ENCODE measurements around the gene WDTC1. TPM values are rescaled to one million over a fixed set of nuclear protein-coding genes. Genes with fewer than 3 reads are reported as not detected.

WDTC1 gene
- total and polyA plus RNA-seq, 2 of the 8 experiments (the other 6 are each of a cell fraction or from before 2014, with no cell fraction given): 7.5 to 18.7 TPM

- CTCF ChIA-PET (ENCODE audit: partially characterized antibody): interaction anchor here (0.6 to 2.6 kb wide), 4 partner anchors 11 to 648 kb away, joined by 3 to 8 read pairs (median 4); no protein-coding TSS in a partner anchor
- Histone ChIP-seq H3K27ac (ENCODE audit: low read depth, low read length) (no peak overlapping the region), H4K20me1 (replicated peaks in 1 of 2; ENCODE audit: control insufficient read depth in 1 of 2, insufficient read depth in 2 of 2, low read length in 2 of 2) (no peaks in the 10 kb centered on the region), H3K4me1 (replicated peaks in 1 of 4; ENCODE audit: control insufficient read depth in 3 of 4, insufficient read depth in 4 of 4, low read length in 3 of 4) (no peaks in the 10 kb centered on the region), H3K18ac (ENCODE audit: extremely low read depth, low read length) (no peak overlapping the region), H4K5ac (ENCODE audit: insufficient read length, low read depth, low read length) (no peak overlapping the region), H3K9ac (replicated peaks in 1 of 4; ENCODE audit: extremely low read depth in 1 of 4, low read depth in 3 of 4, low read length in 3 of 4) (no peak overlapping the region), H3K4ac (replicated peaks; ENCODE audit: insufficient read length, low read depth, low read length) (no peak overlapping the region), H3K23me2 (ENCODE audit: low read depth, low read length) (no peaks in the 10 kb centered on the region), H3K79me1 (ENCODE audit: low read depth, low read length) (no peaks in the 10 kb centered on the region), H3K56ac (replicated peaks; ENCODE audit: insufficient read length, low read depth, low read length) (no peak overlapping the region), H2BK15ac (ENCODE audit: low read length) (no peak overlapping the region), H3K79me2 (ENCODE audit: control insufficient read depth in 1 of 2, insufficient read depth in 2 of 2, low read length in 2 of 2) (no peaks in the 10 kb centered on the region), H3K4me2 (ENCODE audit: insufficient read depth in 1 of 2, low read depth in 2 of 2, low read length in 2 of 2) (no peak overlapping the region), H3K4me3 (ENCODE audit: extremely low read depth in 1 of 4, insufficient read depth in 2 of 4, low read depth in 3 of 4, low read length in 4 of 4) (no peak overlapping the region), H3K27me3 (replicated peaks in 1 of 4; ENCODE audit: control insufficient read depth in 3 of 4, extremely low read depth in 1 of 4, insufficient read depth in 3 of 4, low read length in 3 of 4) (no peaks in the 10 kb centered on the region), H2BK20ac (ENCODE audit: low read length) (no peak overlapping the region), H4K8ac (ENCODE audit: extremely low read depth, insufficient read depth, low read length) (peak overlapping the region; percentile 25; the same call in 1 of the 2 replicates), H2BK12ac (ENCODE audit: low read depth, low read length) (no peak overlapping the region), H4K91ac (replicated peaks; ENCODE audit: insufficient read length, low read length) (no peak overlapping the region), H2BK120ac (replicated peaks; ENCODE audit: low read depth, low read length) (no peak overlapping the region), H2BK5ac (ENCODE audit: low read depth, low read length) (no peak overlapping the region), H3K14ac (ENCODE audit: insufficient read length) (no peak overlapping the region), H3K23ac (ENCODE audit: insufficient read length) (no peak overlapping the region), H3K36me3 (ENCODE audit: control insufficient read depth in 2 of 4, insufficient read depth in 4 of 4, low read length in 3 of 4) (no peaks in the 10 kb centered on the region), H2AFZ (ENCODE audit: low read length) (no peak overlapping the region), H3K9me3 (ENCODE audit: insufficient read depth in 2 of 2, low read depth in 1 of 2, low read length in 1 of 2) (no peaks in the 10 kb centered on the region), H2AK5ac (ENCODE audit: low read depth, low read length) (no peak overlapping the region)
- WGBS, 2 experiments (ENCODE audit: extremely low coverage in 1 of 2, insufficient coverage in 1 of 2, insufficient read length in 1 of 2, insufficient replicate concordance in 2 of 2, low coverage in 1 of 2, low lambda C conversion rate in 2 of 2, missing lambda C conversion rate in 1 of 2): 86% methylated on average over 8 of the region's 8 CpGs; no CpG with 5 or more reads in 1 of the 2 experiments
- DNase-seq (ENCODE audit: low read depth in 1 of 2, low spot score in 2 of 2): no peak
- POLR2A ChIA-PET (ENCODE audit: partially characterized antibody): interaction anchor here (0.9 kb wide), 1 partner anchor 66 kb away, joined by 3 read pairs; no protein-coding TSS in a partner anchor
- no peak for FAIRE-seq
- TF ChIP-seq JUN (IDR thresholded peaks at IDR 0.05; ENCODE audit: low read depth, low read length) (no peak), MAX (IDR thresholded peaks at IDR 0.05) (no peak), SP4 (IDR thresholded peaks at IDR 0.05; ENCODE audit: low read length) (no peak), YY1 (IDR thresholded peaks at IDR 0.05; ENCODE audit: low read depth, low read length) (no peak), GTF2F1 (IDR thresholded peaks at IDR 0.05; ENCODE audit: borderline replicate concordance, low read depth, low read length) (no peak), TAF7 (optimal IDR thresholded peaks at IDR 0.05; ENCODE audit: borderline replicate concordance, low read depth, low read length) (no peak), SP2 (IDR thresholded peaks at IDR 0.05; ENCODE audit: low read length) (no peak), CHD1 (IDR thresholded peaks at IDR 0.05; ENCODE audit: low read depth, low read length) (no peak), RAD21 (IDR thresholded peaks at IDR 0.05 in 1 of 2, conservative IDR thresholded peaks at IDR 0.05 in 1 of 2; ENCODE audit: low read depth in 2 of 2, low read length in 2 of 2) (no peak), ATF2 (IDR thresholded peaks at IDR 0.05; ENCODE audit: low read length) (no peak), ASH2L (IDR thresholded peaks at IDR 0.05; ENCODE audit: low read length) (no peak), BCL11A (IDR thresholded peaks at IDR 0.05; ENCODE audit: low read depth in 2 of 2, low read length in 2 of 2) (no peak)
These were observed 42.3 kb upstream of the WDTC1 start for GRCh38 chr1:27192039-27192529.
